HEK293 (cell line): ENCODE results near the gene PDE3A.

Source experiments
- CTCF ChIA-PET: fragments of 350-600 bp; formaldehyde crosslinking; extraction: SDS; loops from one replicate; lab custom pipeline; 2021; ENCODE audit warnings: antibody characterized with exemption; lab: Yijun Ruan, JAX
- POLR2A ChIA-PET: fragments of 300-600 bp; formaldehyde crosslinking; extraction: SDS; loops from one replicate; lab custom pipeline; 2020; ENCODE audit warnings: antibody characterized with exemption, inconsistent platforms; lab: Yijun Ruan, JAX
- H3K27ac ChIP-seq: fragments of 200-500 bp; sonication (Bioruptor generic); 2 replicates; pipeline ENCODE4 v1.5.1; 2014; ENCODE audit warnings: low read depth, low read length, control low read depth, inconsistent platforms; ENCODE audit errors: extremely low read depth
- H3K36me3 ChIP-seq, 2 experiments: fragments of 200-500 bp in 1 of 2; sonication (Bioruptor generic) in 1 of 2; 1 replicate in 1 of 2; 2 replicates in 1 of 2; pipeline ENCODE4 v1.5.1; 2014 to 2017; ENCODE audit warnings: inconsistent platforms in 2 of 2, low read length in 2 of 2; ENCODE audit not compliant: control insufficient read depth in 2 of 2, insufficient read depth in 1 of 2
- H3K4me1 ChIP-seq: fragments of 200-500 bp; sonication (Bioruptor generic); 2 replicates; pipeline ENCODE4 v1.5.1; 2014; ENCODE audit warnings: mild to moderate bottlenecking, low read length, inconsistent platforms; ENCODE audit not compliant: control insufficient read depth, insufficient read depth
- H3K4me3 ChIP-seq: 2 replicates; pipeline ENCODE4 v1.5.1; 2011; ENCODE audit warnings: low read depth, mild to moderate bottlenecking, control low read depth, low read length, moderate library complexity
- H3K9me3 ChIP-seq: fragments of 200-500 bp; sonication (Bioruptor generic); 2 replicates; pipeline ENCODE4 v1.5.1; 2014; ENCODE audit warnings: low read depth, low read length, inconsistent platforms; ENCODE audit not compliant: control insufficient read depth, insufficient read depth
- BCL11B ChIP-seq: fragments of 450-650 bp; formaldehyde crosslinking; IDR thresholded peaks from 2 replicates; pipeline ENCODE4 v1.5.1; 2016; ENCODE audit warnings: low read depth, missing biosample characterization, missing genetic modification characterization
- EGR2 ChIP-seq: fragments of 450-650 bp; formaldehyde crosslinking; IDR thresholded peaks from 2 replicates; pipeline ENCODE4 v1.5.1; 2016; ENCODE audit warnings: low read depth, missing biosample characterization, missing genetic modification characterization
- GLI2 ChIP-seq: fragments of 450-650 bp; formaldehyde crosslinking; IDR thresholded peaks from 2 replicates; pipeline ENCODE4; 2017; ENCODE audit warnings: missing biosample characterization, missing genetic modification characterization, low read depth, borderline replicate concordance
- HOXC10 ChIP-seq: sonication (generic); formaldehyde crosslinking; IDR thresholded peaks from 2 replicates; pipeline ENCODE4 v1.8.1; 2023; ENCODE audit warnings: mild to moderate bottlenecking, missing genetic modification reagents
- SALL2 ChIP-seq: fragments of 450-650 bp; formaldehyde crosslinking; IDR thresholded peaks from 2 replicates; pipeline ENCODE4 v1.5.0; 2017; ENCODE audit warnings: missing biosample characterization, mild to moderate bottlenecking, missing genetic modification characterization, borderline replicate concordance
- SCRT1 ChIP-seq: fragments of 450-650 bp; formaldehyde crosslinking; IDR thresholded peaks from 2 replicates; pipeline ENCODE4 v1.5.1; 2016; ENCODE audit warnings: missing biosample characterization, missing genetic modification characterization, borderline replicate concordance
- SETDB1 ChIP-seq: IDR thresholded peaks from one replicate; pipeline ENCODE4 v1.6.1; 2017; ENCODE audit warnings: mild to moderate bottlenecking, low read length, moderate library complexity, mixed read lengths; ENCODE audit not compliant: insufficient read length
- ZBTB8A ChIP-seq: fragments of 450-650 bp; formaldehyde crosslinking; IDR thresholded peaks from 2 replicates; pipeline ENCODE4 v1.5.1; 2016; ENCODE audit warnings: missing biosample characterization, missing genetic modification characterization
- ZNF174 ChIP-seq: fragments of 450-650 bp; formaldehyde crosslinking; IDR thresholded peaks from 2 replicates; pipeline ENCODE4 v1.5.0; 2017; ENCODE audit warnings: missing biosample characterization, mild to moderate bottlenecking, missing genetic modification characterization
- ZNF214 ChIP-seq: fragments of 450-650 bp; formaldehyde crosslinking; IDR thresholded peaks from 2 replicates; pipeline ENCODE4 v1.5.1; 2017; ENCODE audit warnings: missing biosample characterization, mild to moderate bottlenecking, missing genetic modification characterization, borderline replicate concordance
- ZNF221 ChIP-seq: fragments of 450-650 bp; formaldehyde crosslinking; IDR thresholded peaks from 2 replicates; pipeline ENCODE4 v1.5.1; 2017; ENCODE audit warnings: missing biosample characterization, missing genetic modification characterization, borderline replicate concordance
- ZNF324 ChIP-seq: fragments of 450-650 bp; formaldehyde crosslinking; IDR thresholded peaks from 2 replicates; pipeline ENCODE4 v1.5.1; 2016; ENCODE audit warnings: missing biosample characterization, missing genetic modification characterization
- ZNF510 ChIP-seq: fragments of 450-650 bp; formaldehyde crosslinking; IDR thresholded peaks from 2 replicates; pipeline ENCODE4 v1.5.1; 2018; ENCODE audit warnings: mild to moderate bottlenecking, missing genetic modification characterization, missing biosample characterization; ENCODE audit not compliant: insufficient replicate concordance
- ZNF514 ChIP-seq: fragments of 450-650 bp; formaldehyde crosslinking; IDR thresholded peaks from 2 replicates; pipeline ENCODE4 v1.5.1; 2016; ENCODE audit warnings: missing biosample characterization, missing genetic modification characterization
- ZNF529 ChIP-seq: fragments of 450-650 bp; formaldehyde crosslinking; IDR thresholded peaks from 2 replicates; pipeline ENCODE4 v1.5.1; 2017; ENCODE audit warnings: missing genetic modification characterization, missing biosample characterization; ENCODE audit not compliant: insufficient replicate concordance
- ZNF548 ChIP-seq: fragments of 450-650 bp; formaldehyde crosslinking; IDR thresholded peaks from 2 replicates; pipeline ENCODE4 v1.5.1; 2016; ENCODE audit warnings: missing biosample characterization, missing genetic modification characterization
- ZNF549 ChIP-seq: fragments of 450-650 bp; IDR thresholded peaks from 2 replicates; pipeline ENCODE4 v1.5.1; 2018; ENCODE audit warnings: missing biosample characterization, missing genetic modification characterization, mild to moderate bottlenecking, inconsistent platforms, moderate library complexity
- ZNF658 ChIP-seq: fragments of 450-650 bp; formaldehyde crosslinking; IDR thresholded peaks from 2 replicates; pipeline ENCODE4; 2016; ENCODE audit warnings: missing biosample characterization, missing genetic modification characterization
- ZNF660 ChIP-seq: fragments of 450-650 bp; IDR thresholded peaks from 2 replicates; pipeline ENCODE4 v1.5.1; 2018; ENCODE audit warnings: missing biosample characterization, mild to moderate bottlenecking, missing genetic modification characterization
- ZNF76 ChIP-seq: fragments of 450-650 bp; formaldehyde crosslinking; IDR thresholded peaks from 2 replicates; pipeline ENCODE4; 2016; ENCODE audit warnings: low read depth, missing biosample characterization, missing genetic modification characterization, borderline replicate concordance
- ZSCAN16 ChIP-seq: fragments of 450-650 bp; formaldehyde crosslinking; IDR thresholded peaks from 2 replicates; pipeline ENCODE4 v1.5.1; 2016; ENCODE audit warnings: missing biosample characterization, missing genetic modification characterization
- ZSCAN23 ChIP-seq: fragments of 450-650 bp; formaldehyde crosslinking; IDR thresholded peaks from 2 replicates; pipeline ENCODE4 v1.5.1; 2016; ENCODE audit warnings: missing biosample characterization, missing genetic modification characterization
- TF ChIP-seq, protein P1 (sequence below): fragments of 450-650 bp; formaldehyde crosslinking; IDR thresholded peaks from 2 replicates; pipeline ENCODE4 v1.5.0; 2017; ENCODE audit warnings: missing biosample characterization, missing genetic modification characterization, borderline replicate concordance
- TF ChIP-seq, protein P2 (sequence below): fragments of 450-650 bp; formaldehyde crosslinking; IDR thresholded peaks from 2 replicates; pipeline ENCODE4 v1.5.1; 2016; ENCODE audit warnings: missing biosample characterization, missing genetic modification characterization
- TF ChIP-seq, protein P3 (sequence below): fragments of 450-650 bp; formaldehyde crosslinking; IDR thresholded peaks from 2 replicates; pipeline ENCODE4 v1.5.1; 2016; ENCODE audit warnings: missing biosample characterization, missing genetic modification characterization, low read depth
- TF ChIP-seq, protein P4 (sequence below): fragments of 450-650 bp; formaldehyde crosslinking; IDR thresholded peaks from 2 replicates; pipeline ENCODE4 v1.5.1; 2016; ENCODE audit warnings: missing biosample characterization, missing genetic modification characterization

The PDE3A gene

DNA sequence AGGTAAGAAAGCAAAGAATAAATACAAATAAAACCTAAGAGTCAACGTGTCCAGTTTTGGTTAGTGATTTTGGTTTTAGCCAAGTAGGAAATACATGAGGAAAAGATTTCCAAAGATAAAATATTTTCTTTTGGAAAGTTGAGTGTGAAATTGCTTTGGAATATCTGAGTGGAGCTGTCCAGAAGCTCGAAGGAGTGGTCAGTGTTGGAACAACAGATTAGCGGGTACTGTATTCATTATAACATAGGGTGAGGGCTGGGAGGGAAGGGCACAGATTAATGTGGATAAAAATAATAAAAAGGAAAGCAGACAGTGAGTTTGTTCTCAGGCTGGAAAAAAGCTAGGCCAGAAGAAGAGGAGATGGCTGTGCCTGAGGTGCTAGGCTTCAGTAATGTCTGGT is 225.3 kb downstream of the PDE3A start:
- CTCF ChIA-PET, result interaction anchor here (0.5 kb wide), 1 partner anchor 24 kb away, joined by 3 read pairs; no protein-coding TSS in a partner anchor
- Histone ChIP-seq H3K27ac (no peak overlapping the region), H3K9me3 (no peaks in the 10 kb centered on the region), H3K4me3 (no peak overlapping the region), H3K36me3 (no peaks in the 10 kb centered on the region)
- TF ChIP-seq ZSCAN16, result no peak
- TF ChIP-seq SALL2 (tag by site-specific recombination), result no peak
- no peak for TF ChIP-seq ZNF529
- no peak for TF ChIP-seq ZBTB8A (tag by site-specific recombination)
- TF ChIP-seq, protein P1, sequence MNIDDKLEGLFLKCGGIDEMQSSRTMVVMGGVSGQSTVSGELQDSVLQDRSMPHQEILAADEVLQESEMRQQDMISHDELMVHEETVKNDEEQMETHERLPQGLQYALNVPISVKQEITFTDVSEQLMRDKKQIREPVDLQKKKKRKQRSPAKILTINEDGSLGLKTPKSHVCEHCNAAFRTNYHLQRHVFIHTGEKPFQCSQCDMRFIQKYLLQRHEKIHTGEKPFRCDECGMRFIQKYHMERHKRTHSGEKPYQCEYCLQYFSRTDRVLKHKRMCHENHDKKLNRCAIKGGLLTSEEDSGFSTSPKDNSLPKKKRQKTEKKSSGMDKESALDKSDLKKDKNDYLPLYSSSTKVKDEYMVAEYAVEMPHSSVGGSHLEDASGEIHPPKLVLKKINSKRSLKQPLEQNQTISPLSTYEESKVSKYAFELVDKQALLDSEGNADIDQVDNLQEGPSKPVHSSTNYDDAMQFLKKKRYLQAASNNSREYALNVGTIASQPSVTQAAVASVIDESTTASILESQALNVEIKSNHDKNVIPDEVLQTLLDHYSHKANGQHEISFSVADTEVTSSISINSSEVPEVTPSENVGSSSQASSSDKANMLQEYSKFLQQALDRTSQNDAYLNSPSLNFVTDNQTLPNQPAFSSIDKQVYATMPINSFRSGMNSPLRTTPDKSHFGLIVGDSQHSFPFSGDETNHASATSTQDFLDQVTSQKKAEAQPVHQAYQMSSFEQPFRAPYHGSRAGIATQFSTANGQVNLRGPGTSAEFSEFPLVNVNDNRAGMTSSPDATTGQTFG (tag by site-specific recombination), result no peak
- no peak for TF ChIP-seq HOXC10 (CRISPR knock-in tag)
- TF ChIP-seq EGR2 (tag by site-specific recombination), result no peak
- no peak for TF ChIP-seq GLI2
- no peak for TF ChIP-seq ZSCAN23 (tag by site-specific recombination)
- TF ChIP-seq ZNF514, result no peak
- TF ChIP-seq SCRT1 (tag by site-specific recombination), result no peak
- no peak for TF ChIP-seq SETDB1
- no peak for TF ChIP-seq ZNF660 (tag by site-specific recombination)
- TF ChIP-seq ZNF76, result no peak
- TF ChIP-seq, protein P2, sequence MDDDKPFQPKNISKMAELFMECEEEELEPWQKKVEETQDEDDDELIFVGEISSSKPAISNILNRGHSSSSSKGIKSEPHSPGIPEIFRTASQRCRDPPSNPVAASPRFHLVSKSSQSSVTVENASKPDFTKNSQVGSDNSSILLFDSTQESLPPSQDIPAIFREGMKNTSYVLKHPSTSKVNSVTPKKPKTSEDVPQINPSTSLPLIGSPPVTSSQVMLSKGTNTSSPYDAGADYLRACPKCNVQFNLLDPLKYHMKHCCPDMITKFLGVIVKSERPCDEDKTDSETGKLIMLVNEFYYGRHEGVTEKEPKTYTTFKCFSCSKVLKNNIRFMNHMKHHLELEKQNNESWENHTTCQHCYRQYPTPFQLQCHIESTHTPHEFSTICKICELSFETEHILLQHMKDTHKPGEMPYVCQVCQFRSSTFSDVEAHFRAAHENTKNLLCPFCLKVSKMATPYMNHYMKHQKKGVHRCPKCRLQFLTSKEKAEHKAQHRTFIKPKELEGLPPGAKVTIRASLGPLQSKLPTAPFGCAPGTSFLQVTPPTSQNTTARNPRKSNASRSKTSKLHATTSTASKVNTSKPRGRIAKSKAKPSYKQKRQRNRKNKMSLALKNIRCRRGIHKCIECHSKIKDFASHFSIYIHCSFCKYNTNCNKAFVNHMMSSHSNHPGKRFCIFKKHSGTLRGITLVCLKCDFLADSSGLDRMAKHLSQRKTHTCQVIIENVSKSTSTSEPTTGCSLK (tag by site-specific recombination), result no peak
- TF ChIP-seq, protein P3, sequence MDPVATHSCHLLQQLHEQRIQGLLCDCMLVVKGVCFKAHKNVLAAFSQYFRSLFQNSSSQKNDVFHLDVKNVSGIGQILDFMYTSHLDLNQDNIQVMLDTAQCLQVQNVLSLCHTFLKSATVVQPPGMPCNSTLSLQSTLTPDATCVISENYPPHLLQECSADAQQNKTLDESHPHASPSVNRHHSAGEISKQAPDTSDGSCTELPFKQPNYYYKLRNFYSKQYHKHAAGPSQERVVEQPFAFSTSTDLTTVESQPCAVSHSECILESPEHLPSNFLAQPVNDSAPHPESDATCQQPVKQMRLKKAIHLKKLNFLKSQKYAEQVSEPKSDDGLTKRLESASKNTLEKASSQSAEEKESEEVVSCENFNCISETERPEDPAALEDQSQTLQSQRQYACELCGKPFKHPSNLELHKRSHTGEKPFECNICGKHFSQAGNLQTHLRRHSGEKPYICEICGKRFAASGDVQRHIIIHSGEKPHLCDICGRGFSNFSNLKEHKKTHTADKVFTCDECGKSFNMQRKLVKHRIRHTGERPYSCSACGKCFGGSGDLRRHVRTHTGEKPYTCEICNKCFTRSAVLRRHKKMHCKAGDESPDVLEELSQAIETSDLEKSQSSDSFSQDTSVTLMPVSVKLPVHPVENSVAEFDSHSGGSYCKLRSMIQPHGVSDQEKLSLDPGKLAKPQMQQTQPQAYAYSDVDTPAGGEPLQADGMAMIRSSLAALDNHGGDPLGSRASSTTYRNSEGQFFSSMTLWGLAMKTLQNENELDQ (tag by site-specific recombination), result no peak
- no peak for TF ChIP-seq ZNF510 (tag by site-specific recombination)
- TF ChIP-seq ZNF214 (tag by site-specific recombination), result no peak
- TF ChIP-seq, all 188 proteins: peak for 0
- H3K4me1 ChIP-seq, result no peaks in the 10 kb centered on the region
- POLR2A ChIA-PET, result no interaction called here

DNA sequence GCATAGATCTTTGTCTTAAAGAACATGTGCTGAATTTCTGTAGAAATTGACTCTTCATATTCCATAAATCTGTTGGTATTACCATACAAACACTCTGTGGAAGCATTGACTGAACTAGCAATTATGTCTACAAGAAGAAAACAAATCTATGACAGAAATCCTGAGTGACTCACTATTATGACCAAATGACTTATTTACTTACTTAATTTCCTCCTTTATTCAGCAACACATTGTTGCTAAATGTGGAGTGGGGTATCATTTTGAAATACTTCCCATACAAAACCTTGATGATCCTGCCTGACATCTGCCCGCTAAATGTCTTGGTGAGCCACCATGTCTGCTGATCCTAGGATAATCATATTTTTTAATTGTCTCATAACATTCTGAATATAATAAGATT is 227.7 kb downstream of the PDE3A start:
- no peak overlapping the region for H3K4me3 ChIP-seq
- H3K36me3 ChIP-seq, result no peaks in the 10 kb centered on the region
- ChIA-PET CTCF (no interaction called here), POLR2A (no interaction called here)
- no peaks in the 10 kb centered on the region for H3K4me1 ChIP-seq
- no peaks in the 10 kb centered on the region for H3K9me3 ChIP-seq
- H3K27ac ChIP-seq, result no peak overlapping the region
- TF ChIP-seq ZNF221 (no peak), BCL11B (tag by site-specific recombination) (no peak), ZNF658 (tag by site-specific recombination) (no peak), HOXC10 (CRISPR knock-in tag) (no peak), ZNF549 (tag by site-specific recombination) (no peak), ZNF174 (tag by site-specific recombination) (no peak), ZNF548 (no peak), ZNF324 (no peak)
- TF ChIP-seq, protein P4, sequence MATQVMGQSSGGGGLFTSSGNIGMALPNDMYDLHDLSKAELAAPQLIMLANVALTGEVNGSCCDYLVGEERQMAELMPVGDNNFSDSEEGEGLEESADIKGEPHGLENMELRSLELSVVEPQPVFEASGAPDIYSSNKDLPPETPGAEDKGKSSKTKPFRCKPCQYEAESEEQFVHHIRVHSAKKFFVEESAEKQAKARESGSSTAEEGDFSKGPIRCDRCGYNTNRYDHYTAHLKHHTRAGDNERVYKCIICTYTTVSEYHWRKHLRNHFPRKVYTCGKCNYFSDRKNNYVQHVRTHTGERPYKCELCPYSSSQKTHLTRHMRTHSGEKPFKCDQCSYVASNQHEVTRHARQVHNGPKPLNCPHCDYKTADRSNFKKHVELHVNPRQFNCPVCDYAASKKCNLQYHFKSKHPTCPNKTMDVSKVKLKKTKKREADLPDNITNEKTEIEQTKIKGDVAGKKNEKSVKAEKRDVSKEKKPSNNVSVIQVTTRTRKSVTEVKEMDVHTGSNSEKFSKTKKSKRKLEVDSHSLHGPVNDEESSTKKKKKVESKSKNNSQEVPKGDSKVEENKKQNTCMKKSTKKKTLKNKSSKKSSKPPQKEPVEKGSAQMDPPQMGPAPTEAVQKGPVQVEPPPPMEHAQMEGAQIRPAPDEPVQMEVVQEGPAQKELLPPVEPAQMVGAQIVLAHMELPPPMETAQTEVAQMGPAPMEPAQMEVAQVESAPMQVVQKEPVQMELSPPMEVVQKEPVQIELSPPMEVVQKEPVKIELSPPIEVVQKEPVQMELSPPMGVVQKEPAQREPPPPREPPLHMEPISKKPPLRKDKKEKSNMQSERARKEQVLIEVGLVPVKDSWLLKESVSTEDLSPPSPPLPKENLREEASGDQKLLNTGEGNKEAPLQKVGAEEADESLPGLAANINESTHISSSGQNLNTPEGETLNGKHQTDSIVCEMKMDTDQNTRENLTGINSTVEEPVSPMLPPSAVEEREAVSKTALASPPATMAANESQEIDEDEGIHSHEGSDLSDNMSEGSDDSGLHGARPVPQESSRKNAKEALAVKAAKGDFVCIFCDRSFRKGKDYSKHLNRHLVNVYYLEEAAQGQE (tag by site-specific recombination), result no peak
